K562 (cell line): ENCODE measurements around the gene DISC1. TPM values are rescaled to one million over a fixed set of nuclear protein-coding genes. Genes with fewer than 3 reads are reported as not detected.

Experiments used
- ATAC-seq: fragments of 200-7000 bp; cut with Tn5 transposase; 3 replicates; pipeline ENCODE4 v1.9.1; 2020; ENCODE audit warnings: moderate library complexity
- BruUV-seq: library from RNA; stranded (reverse); fragments of 400-500 nt; replicated peaks from 2 replicates; lab custom pipeline; 2021; lab: Mats Ljungman, UMichigan
- CTCF ChIA-PET: fragments of 300-600 bp; formaldehyde crosslinking; extraction: SDS; loops from one replicate; lab custom pipeline; 2021; ENCODE audit warnings: low intra/inter-chr PET ratio; lab: Yijun Ruan, JAX
- POLR2A ChIA-PET: fragments of 300-600, 350-650 bp; sonication (Branson Sonifier 250); formaldehyde crosslinking; extraction: SDS; loops from one replicate; lab custom pipeline; 2021; ENCODE audit warnings: antibody characterized with exemption, inconsistent platforms; lab: Yijun Ruan, JAX
- DNase-seq, 4 experiments: peaks; one replicate each; pipeline versions ENCODE4 v3.0.0 to v3.0.0-alpha.2; 2011 to 2018; ENCODE audit warnings: low spot score in 3 of 4, mixed read lengths in 3 of 4; ENCODE audit errors: extremely low read depth in 1 of 4
- FAIRE-seq: peaks from 2 replicates; lab custom pipeline; 2011; peaks lifted over from hg19 to GRCh38; lab: Jason Lieb, UNC
- H2AFZ ChIP-seq: 2 replicates; pipeline ENCODE4 v1.6.0; 2011; ENCODE audit warnings: low read depth, low read length, control low read depth, inconsistent platforms
- H3K27ac ChIP-seq: fragments of 200-600 bp; 3 replicates; pipeline ENCODE4 v1.8.0; 2011; ENCODE audit warnings: low read depth, mild to moderate bottlenecking, control low read depth, inconsistent platforms, low read length, moderate library complexity, mixed read lengths; ENCODE audit errors: extremely low read depth
- H3K27me3 ChIP-seq, 2 experiments: fragments of 300-600 bp in 1 of 2; 2 replicates in 1 of 2; 3 replicates in 1 of 2; pipeline versions ENCODE4 v1.6.0 to v1.8.0; 2011; ENCODE audit warnings: inconsistent platforms in 2 of 2, low read length in 2 of 2, mild to moderate bottlenecking in 1 of 2, mixed read lengths in 1 of 2, moderate library complexity in 1 of 2; ENCODE audit not compliant: control insufficient read depth in 2 of 2, insufficient read depth in 2 of 2
- H3K36me3 ChIP-seq: fragments of 300-600 bp; 3 replicates; pipeline ENCODE4 v1.8.0; 2011; ENCODE audit warnings: mild to moderate bottlenecking, low read length, inconsistent platforms; ENCODE audit not compliant: control insufficient read depth, insufficient read depth
- H3K4me1 ChIP-seq, 2 experiments: fragments of 200-600 bp in 1 of 2; replicated peaks in 1 of 2; 2 replicates in 1 of 2; 3 replicates in 1 of 2; pipeline versions ENCODE4 v1.5.1 to v1.8.0; 2011; ENCODE audit warnings: inconsistent platforms in 2 of 2, low read length in 2 of 2, mild to moderate bottlenecking in 1 of 2, mixed read lengths in 1 of 2, moderate library complexity in 1 of 2; ENCODE audit not compliant: control insufficient read depth in 2 of 2, insufficient read depth in 2 of 2
- H3K4me2 ChIP-seq: 2 replicates; pipeline ENCODE4 v1.6.1; 2011; ENCODE audit warnings: low read length, control low read depth, inconsistent platforms, mixed read lengths; ENCODE audit not compliant: insufficient read depth
- H3K4me3 ChIP-seq: fragments of 200-600 bp; sonication (generic), shearing (Covaris generic); 2 replicates; pipeline ENCODE4 v1.5.1; 2016; ENCODE audit warnings: control low read depth, inconsistent platforms
- H3K79me2 ChIP-seq: fragments of 200-600 bp; 3 replicates; pipeline ENCODE4 v1.8.0; 2011; ENCODE audit warnings: low read length, inconsistent platforms; ENCODE audit not compliant: control insufficient read depth, insufficient read depth
- H3K9ac ChIP-seq, 2 experiments: 2 replicates each; pipeline versions ENCODE4 v1.6.0 to v1.6.1; 2011; ENCODE audit warnings: low read depth in 2 of 2, low read length in 2 of 2, control low read depth in 1 of 2, inconsistent platforms in 1 of 2, mild to moderate bottlenecking in 1 of 2, mixed read lengths in 1 of 2; ENCODE audit not compliant: insufficient read depth in 1 of 2
- H3K9me1 ChIP-seq: one replicate; pipeline ENCODE4 v1.6.0; 2011; ENCODE audit warnings: inconsistent platforms, mild to moderate bottlenecking, low read length, moderate library complexity; ENCODE audit not compliant: control insufficient read depth, insufficient read depth
- H3K9me3 ChIP-seq: replicated peaks from 2 replicates; pipeline ENCODE4 v1.5.1; 2011; ENCODE audit warnings: low read depth, low read length, inconsistent platforms; ENCODE audit not compliant: control insufficient read depth, insufficient read depth
- H4K20me1 ChIP-seq: replicated peaks from 2 replicates; pipeline ENCODE4 v1.6.1; 2011; ENCODE audit warnings: low read length, inconsistent platforms, mixed read lengths; ENCODE audit not compliant: control insufficient read depth, insufficient read depth
- CREB3L1 ChIP-seq: fragments of 450-650 bp; IDR thresholded peaks from 2 replicates; pipeline ENCODE4 v1.6.1; 2014; ENCODE audit warnings: low read depth, mild to moderate bottlenecking, moderate library complexity, borderline replicate concordance
- DLX4 ChIP-seq: fragments of 250-450 bp; sonication (Bioruptor Pico); IDR thresholded peaks from 2 replicates; pipeline ENCODE4 v1.6.1; 2021; ENCODE audit warnings: mild to moderate bottlenecking
- NR2F6 ChIP-seq: fragments of 450-650 bp; formaldehyde crosslinking; IDR thresholded peaks from 2 replicates; pipeline ENCODE4 v1.4.0; 2020; ENCODE audit warnings: mild to moderate bottlenecking
- RAD51 ChIP-seq: fragments of 450-650 bp; IDR thresholded peaks from 2 replicates; pipeline ENCODE4 v1.7.1; 2016; ENCODE audit warnings: low read depth, mild to moderate bottlenecking, borderline replicate concordance
- RBM34 ChIP-seq: fragments of 200-400 bp; formaldehyde crosslinking; IDR thresholded peaks from 2 replicates; pipeline ENCODE4 v1.6.1; 2018; ENCODE audit warnings: low read length, borderline replicate concordance; ENCODE audit not compliant: insufficient read depth
- TFE3 ChIP-seq: fragments of 450-650 bp; formaldehyde crosslinking; IDR thresholded peaks from 2 replicates; pipeline ENCODE4 v1.4.0; 2020; ENCODE audit warnings: mild to moderate bottlenecking, mixed read lengths
- ZKSCAN8 ChIP-seq: fragments of 200-800 bp; sonication (Bioruptor generic); IDR thresholded peaks from 2 replicates; pipeline ENCODE4 v1.6.1; 2016; ENCODE audit warnings: missing genetic modification characterization, missing compliant biosample characterization
- ZNF407 ChIP-seq: fragments of 450-650 bp; IDR thresholded peaks from 2 replicates; pipeline ENCODE4 v1.6.1; 2016; ENCODE audit warnings: low read depth
- WGBS: fragments of 100-300 bp; shearing (Covaris generic); methylation state at CpG from one replicate; pipeline ENCODE4 v1.1.6; 2016; ENCODE audit warnings: low coverage, mixed read lengths; ENCODE audit not compliant: insufficient coverage; ENCODE audit errors: missing lambda C conversion rate; 5-methylcytosine and 5-hydroxymethylcytosine counted together
- in situ Hi-C: fragments of 300-500 bp; cut with MboI; formaldehyde crosslinking; loops from 4 replicates; pipeline ENCODE4 v1.15.0; 2018; ENCODE audit warnings: inconsistent platforms, mixed read lengths
- intact Hi-C: fragments of 100-400 bp; cut with micrococcal nuclease; formaldehyde crosslinking; loops from 2 replicates; pipeline ENCODE4 v1.14.2; 2022
- polyA plus RNA-seq, 8 experiments: library from polyadenylated mRNA; depleted of rRNA in 4 of 8; stranded (reverse) in 5 of 8; unstranded in 3 of 8; fragments of >200 nt; fragmentation: Nextera tagmentation in 2 of 8; fragmentation: Illumina TruSeq in 1 of 8; extraction: Ambion mirVana in 2 of 8; extraction: Trizol in 1 of 8; gene quantifications; 2 replicates each; pipeline versions ENCODE4 v1.2.1 to v1.2.3, GENCODE V29; 2011 to 2014; ENCODE audit warnings: inconsistent platforms in 1 of 8, missing spikeins in 1 of 8
- total RNA-seq, 7 experiments: library from RNA; depleted of rRNA in 6 of 7; stranded (reverse); fragments of >200 nt in 6 of 7; fragmentation: Illumina TruSeq in 2 of 7; extraction: Trizol in 2 of 7; gene quantifications; 2 replicates each; pipeline versions ENCODE4 v1.2.1 to v1.2.3, GENCODE V29; 2011 to 2021; ENCODE audit warnings: low replicate concordance in 1 of 7

The DISC1 gene
- total and polyA plus RNA-seq, 9 of the 15 experiments (the other 6 are each of a cell fraction or from before 2014, with no cell fraction given), result 0.01 to 0.11 (median 0.08) TPM; not detected in 1

- TF ChIP-seq ZNF407 (no peak), ZKSCAN8 (no peak)
Observed at GRCh38 chr1:231707407-231707806, 80.8 kb downstream of the DISC1 start (continued).

- POLR2A ChIA-PET, result interaction anchor here (2.8 kb wide), 1 partner anchor 15 kb away, joined by 9 read pairs; no protein-coding TSS in a partner anchor
- no peak for DNase-seq
- Histone ChIP-seq H3K4me1 (no peaks in the 10 kb centered on the region), H2AFZ (no peak overlapping the region), H3K79me2 (no peaks in the 10 kb centered on the region), H3K36me3 (no peaks in the 10 kb centered on the region)
- no peak for ATAC-seq
- in situ Hi-C loops, result no loop called here
- FAIRE-seq, result no peak
- TF ChIP-seq TFE3 (CRISPR knock-in tag) (peak; percentile 90), RBM34 (no peak), NR2F6 (CRISPR knock-in tag) (no peak), DLX4 (CRISPR knock-in tag) (no peak), RAD51 (peak; percentile 27; the same call in 1 of the 2 replicates), CREB3L1 (no peak)
- TF ChIP-seq, all 486 proteins: peak for 2
- Histone ChIP-seq H3K9me3 (no peaks in the 10 kb centered on the region), H4K20me1 (no peaks in the 10 kb centered on the region), H3K27me3 (peaks cover 0 to 4% of the 10 kb centered on the region in 2 experiments; a peak in 1 of 5 replicates), H3K4me2 (no peak overlapping the region), H3K27ac (no peak overlapping the region), H3K9me1 (no peaks in the 10 kb centered on the region), H3K9ac (no peak overlapping the region), H3K4me3 (no peak overlapping the region)
- BruUV-seq, result no TSS peak
- CTCF ChIA-PET, result no interaction called here
- intact Hi-C loops, result no loop called here
- WGBS, result 2% methylated on average over 6 of the region's 6 CpGs
Observed at GRCh38 chr1:231708394-231708793, 81.8 kb downstream of the DISC1 start.
